GM21576 (cell line): ENCODE results near the gene POLL.
"Not testable (repeated sequence)": the region's sequence is repeated elsewhere in the genome, so short reads cannot be mapped to it uniquely, and the experiment has no call there.

Source experiments
- ATAC-seq: cut with Tn5 transposase; IDR thresholded peaks from one replicate; pipeline ENCODE4 v1.9.1; 2021; ENCODE audit warnings: mild to moderate bottlenecking, moderate library complexity; ENCODE audit not compliant: unreplicated experiment

POLL gene

DNA sequence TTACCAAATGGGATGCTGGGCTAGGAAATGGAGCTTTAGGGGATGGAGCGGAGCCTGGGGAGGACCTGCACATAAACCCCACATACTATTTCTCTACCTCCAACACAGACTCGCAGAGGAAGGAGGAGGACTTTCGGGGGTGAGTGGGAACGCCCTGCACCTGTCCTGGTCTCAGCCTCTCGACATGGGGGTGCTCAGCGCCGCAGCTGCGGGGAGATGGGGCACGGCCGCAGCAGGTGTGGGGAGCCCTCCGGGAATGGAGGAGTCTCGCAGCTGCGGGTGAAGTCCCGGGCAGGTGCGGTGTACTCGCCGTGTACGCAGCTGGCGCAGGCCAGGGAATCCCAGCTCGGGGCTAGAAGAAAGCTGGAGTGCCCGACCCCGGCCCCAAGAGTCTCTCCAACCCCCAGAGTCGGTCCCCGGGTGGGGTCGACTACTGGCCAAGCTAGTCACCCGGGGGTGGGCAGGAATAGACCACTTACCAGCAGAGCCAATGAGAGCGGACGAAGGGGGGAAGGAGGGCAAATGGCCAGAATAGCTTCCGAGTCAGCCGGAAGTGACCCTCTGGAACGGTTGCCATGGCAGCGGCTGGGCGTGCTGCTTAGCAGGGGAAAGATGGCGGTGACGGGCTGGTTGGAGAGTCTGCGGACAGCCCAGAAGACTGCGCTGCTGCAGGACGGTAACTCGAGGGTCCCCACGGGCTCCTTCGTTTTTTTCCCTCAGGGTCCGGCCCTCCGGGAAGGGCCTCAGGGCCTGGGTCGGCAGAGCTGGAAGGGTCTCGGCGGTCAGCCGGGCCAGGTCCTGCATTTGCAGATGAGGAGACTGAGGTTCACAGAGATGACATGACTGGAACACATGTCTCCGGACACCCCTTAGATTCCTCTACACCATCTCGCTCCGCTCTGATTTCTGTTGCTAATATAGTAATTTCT is at the start of gene POLL, which contains the start of gene DPCD:
Gene POLL (minus strand): TSS at position 533 of the 929 bp plus-strand sequence. CDS start 897 bp downstream, outside the sequence.
Gene DPCD (plus strand): TSS at position 597 of the 929 bp plus-strand sequence. CDS start 16 bp downstream, at position 613.
- ATAC-seq, result peak; percentile 98

- not testable (repeated sequence) for ATAC-seq
Measured at GRCh38 chr10:101633510-101633909, 45.5 kb upstream of the POLL start.

DNA sequence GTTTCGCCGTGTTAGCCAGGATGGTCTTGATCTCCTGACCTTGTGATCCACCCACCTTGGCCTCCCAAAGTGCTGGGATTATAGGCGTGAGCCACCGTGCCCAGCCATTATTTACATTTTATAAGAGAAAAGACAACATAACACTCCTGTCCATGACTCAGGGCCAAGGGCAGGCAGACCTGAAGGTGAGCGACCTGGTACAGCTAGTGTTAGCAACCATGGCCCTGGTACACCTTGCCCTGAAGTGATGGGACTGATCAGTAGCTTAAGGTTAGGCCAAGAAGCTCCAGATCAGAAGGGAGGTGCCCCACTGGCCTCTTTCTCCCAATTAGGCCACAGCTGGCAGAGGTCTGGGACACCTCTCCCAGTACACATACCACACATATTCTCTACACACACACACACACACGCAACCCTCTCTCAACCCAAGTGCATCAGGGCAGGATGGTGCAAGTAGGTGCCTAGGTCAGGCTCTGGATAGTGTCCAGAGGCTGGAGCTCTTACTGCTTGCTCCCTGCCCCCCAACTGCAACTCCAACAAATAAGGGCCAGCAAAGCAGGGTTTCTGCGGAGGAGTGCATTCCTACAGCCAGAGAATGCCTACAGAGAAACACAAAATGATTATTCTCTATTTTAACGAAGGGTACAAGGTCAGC is 43.9 kb upstream of the POLL start:
- ATAC-seq, result no peak

GRCh38 chr10:101630633-101630920 is 42.5 kb upstream of the POLL start:
- ATAC-seq, result no peak

- no peak for ATAC-seq
Measured at GRCh38 chr10:101629837-101630632, 42.0 kb upstream of the POLL start.

DNA sequence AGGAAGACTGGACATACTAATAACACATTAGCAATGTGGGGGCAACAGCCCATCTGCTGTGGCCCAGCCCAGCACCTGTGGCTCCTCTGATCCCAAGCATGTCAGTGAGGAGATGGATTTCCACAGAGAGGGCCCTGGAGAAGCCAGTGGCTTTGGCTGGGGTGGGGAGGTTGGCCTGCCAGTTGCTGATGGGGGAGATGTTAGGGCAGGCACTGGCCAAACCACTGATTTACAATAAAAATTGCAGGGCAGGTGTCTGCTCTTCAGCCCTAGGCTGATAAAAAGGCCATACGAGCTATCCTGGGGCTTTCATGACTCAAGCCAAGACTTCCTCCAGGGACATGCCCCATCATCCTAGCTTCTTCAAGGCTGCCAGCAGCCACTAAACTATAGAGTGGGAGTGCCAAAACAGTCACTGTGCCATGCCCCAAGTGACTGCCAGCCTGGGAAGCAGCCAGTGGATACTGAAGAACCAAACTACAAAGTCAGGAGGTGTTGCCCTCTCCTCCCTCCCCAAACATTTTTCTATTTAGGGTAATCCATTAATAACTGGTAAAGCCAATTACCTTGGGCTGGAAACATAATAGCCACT is 37.9 kb upstream of the POLL start:
- no peak for ATAC-seq

DNA sequence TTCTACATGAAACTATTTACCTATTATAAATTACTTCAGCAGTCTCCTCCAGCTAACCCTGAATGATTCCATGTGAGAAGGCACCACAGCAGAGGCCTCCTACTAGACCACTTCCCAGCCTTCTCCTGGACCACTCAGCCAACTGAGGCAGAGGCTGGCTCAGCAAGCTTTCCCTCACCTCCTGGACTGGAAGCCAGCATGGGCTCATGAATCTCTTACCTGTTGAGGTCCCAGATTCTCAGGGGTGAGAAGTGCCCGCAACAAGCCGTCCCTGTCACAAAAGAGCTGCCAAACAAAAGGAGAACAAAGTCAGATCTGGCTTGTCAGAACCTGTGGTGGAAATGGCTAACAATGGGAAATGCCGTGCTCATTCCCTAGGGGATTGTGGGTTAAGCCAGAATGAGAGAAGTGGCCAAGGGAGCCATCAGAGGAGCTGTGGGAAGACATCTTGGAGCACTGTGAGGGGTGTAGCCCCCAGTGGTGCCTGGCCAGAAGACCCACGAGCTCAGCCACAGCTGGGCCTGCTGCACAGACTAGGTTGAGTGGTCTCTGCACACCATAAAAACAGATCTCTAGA is 36.6 kb upstream of the POLL start:
- ATAC-seq, result no peak

DNA sequence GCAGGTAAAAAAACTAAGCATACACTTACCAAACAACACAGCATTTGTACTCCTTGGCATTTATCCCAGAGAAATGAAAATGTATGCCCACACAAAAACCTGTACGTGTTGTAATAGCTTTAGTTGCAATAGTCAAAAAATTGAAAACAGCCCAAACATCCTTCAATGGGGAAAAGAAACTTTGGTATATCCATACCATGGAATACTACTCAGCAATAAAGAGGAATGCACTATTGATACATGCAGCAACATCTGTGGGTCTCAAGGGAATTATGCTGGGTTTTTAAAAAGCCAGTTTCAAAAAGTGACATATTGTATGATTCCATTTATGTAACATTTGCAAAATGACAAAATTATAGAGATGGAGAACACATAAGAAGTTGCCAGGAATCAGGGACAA is 35.5 kb upstream of the POLL start:
- no peak for ATAC-seq

DNA sequence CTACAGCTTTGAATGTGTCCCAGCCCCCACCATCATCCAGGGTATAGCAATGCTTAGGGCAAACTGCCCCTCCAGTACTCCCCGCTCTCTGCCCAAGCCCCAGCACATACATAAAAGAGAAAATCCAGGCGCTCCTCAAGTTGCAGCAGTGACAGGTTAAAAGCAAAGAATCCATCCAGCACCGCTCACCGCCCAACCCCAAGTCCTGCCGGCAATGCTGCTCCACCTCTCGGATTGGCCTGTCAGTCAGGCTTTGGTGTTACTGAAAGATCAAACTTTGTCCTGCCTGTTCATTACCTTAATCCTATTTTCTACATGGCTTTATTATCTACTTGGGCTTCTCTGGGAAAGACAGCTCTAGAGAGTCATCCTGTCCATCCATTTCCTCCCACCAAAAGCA is 31.9 kb upstream of the POLL start:
- no peak for ATAC-seq

DNA sequence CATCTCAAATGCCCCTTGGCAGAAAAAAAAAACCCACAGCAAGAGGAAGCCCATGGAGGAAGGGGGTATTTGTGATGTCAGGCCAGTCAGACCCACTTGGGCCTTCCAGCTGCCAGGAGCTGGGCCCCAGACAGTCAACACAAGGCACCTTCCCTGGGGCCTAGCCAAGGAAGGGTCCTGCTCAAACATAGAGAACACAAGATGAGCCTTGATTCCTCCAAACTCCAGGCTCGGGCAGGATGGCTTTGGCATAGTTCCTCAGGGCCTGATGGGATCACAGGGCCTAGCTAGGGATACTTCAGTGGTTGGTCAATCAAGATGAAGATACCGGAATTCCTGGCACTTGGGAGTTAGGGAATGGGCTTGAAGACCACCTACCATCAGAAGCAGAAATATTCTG is 30.8 kb upstream of the POLL start:
- no peak for ATAC-seq

GRCh38 chr10:101617824-101618568 is 29.9 kb upstream of the POLL start:
- no peak for ATAC-seq

- ATAC-seq, result no peak
Measured at GRCh38 chr10:101617102-101617823, 29.2 kb upstream of the POLL start.

- no peak for ATAC-seq
Measured at GRCh38 chr10:101616415-101617101, 28.5 kb upstream of the POLL start.

DNA sequence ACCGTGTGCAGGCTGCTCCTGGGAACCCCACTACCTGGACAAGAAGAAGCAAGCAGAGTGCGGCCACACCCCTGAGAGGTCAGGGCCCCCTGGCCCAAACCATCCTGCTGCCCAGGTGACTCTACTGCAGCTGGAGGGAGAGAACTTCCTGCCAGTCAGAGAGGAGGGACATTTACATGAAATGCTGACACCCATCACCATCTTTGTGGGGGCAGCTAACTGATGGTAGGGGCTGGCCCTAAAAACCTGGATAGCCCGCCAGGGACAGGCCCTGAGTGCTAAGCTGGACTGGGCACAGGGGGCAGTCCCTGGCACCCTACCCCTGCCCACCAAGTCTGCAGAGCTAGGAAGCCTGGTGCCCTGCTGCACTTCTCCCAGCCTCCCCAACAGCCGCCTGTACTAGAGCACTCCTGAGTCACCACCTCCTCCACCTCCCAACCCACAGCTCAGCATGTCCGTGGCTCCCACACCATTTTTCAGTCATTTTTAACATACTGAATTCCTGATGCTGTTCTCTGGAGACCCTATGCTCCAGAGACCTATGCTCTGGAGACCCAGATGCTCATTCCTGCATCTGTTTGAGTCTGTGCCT is 27.6 kb upstream of the POLL start:
- no peak for ATAC-seq

DNA sequence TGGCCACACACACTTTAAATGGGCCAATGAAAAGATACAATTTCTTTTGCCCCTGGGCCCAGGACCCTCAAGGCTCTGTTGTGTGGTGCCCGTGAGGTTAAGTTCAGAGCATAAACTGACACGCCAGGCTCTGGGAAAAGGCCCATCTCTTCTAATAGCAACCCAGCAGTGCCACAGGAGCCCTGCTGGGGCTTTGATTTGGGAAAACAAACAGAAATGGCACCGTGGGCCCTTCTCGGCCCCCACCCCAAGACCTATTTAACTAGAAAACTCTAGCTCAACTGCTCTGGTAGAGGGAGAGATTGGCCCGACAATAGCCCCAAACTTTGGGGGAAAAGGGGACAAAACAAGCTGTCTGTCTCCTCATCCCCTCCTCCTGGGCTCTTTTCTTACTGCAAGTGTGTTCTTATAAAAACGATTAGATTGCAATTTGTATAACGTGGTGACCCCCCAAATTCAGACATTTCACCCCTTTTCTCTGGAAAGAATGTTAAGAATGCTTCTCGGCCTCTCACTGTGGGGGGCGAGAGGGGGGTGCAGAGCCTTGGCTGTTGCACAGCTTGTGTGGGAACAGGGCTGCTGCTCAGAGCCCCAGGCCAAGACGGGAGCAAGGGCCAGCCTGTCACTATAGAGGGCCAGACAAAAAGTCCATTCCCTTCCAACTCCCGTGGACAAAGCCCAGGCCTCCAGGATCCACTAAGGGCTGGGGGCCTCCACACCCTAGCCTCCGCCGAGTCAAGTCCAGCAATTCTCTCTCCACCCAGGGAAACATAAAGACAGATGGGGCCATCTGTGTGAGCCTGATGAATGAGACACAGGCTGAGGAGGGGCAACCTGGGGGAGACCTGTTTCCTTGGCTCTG is 26.8 kb upstream of the POLL start:
- ATAC-seq, result no peak

- no peak for ATAC-seq
Measured at GRCh38 chr10:101613646-101614045, 25.6 kb upstream of the POLL start.

GRCh38 chr10:101612872-101613271 is 24.8 kb upstream of the POLL start:
- ATAC-seq, result no peak
